Left cardiac atrium (tissue), 4 donors: Measurements from ENCODE around the gene CYP27A1. TPM values are rescaled to one million over a fixed set of nuclear protein-coding genes. Genes with fewer than 3 reads are reported as not detected.
A peak's percentile ranks its signal among the peaks of the same experiment; 100 is the strongest.
"Not testable (repeated sequence)": the region's sequence is repeated elsewhere in the genome, so short reads cannot be mapped to it uniquely, and the experiment has no call there.

Experiments used
- ATAC-seq, 2 donors: fragments of 200-7000 bp; cut with Tn5 transposase; one replicate each; pipeline ENCODE4 v1.9.1; 2020; ENCODE audit warnings: mild to moderate bottlenecking in 2 of 2, moderate library complexity in 2 of 2
- DNase-seq: peaks from one replicate; pipeline ENCODE4 v3.0.0-alpha.2; 2020
- intact Hi-C, 2 donors: fragments of 100-400 bp; cut with DNase I; formaldehyde crosslinking; loops; one replicate each; pipeline versions ENCODE4 v1.14.1 to v1.15.1; 2022 to 2023
- total RNA-seq, 2 donors: library from RNA; stranded (reverse); fragmentation: NEBNext Ultra II Directional; extraction: Animal tissue kit (Norgen Biotek cat#: 25700); gene quantifications; one replicate each; pipeline ENCODE4 v1.2.1, GENCODE V29; 2021
- donor health status: DM: no; HTN: yes; CAD: no.
- donor health status: DM: no; HTN: yes; CAD: no; lungs with severe emphysema.
- donor health status: DM: yes; HTN: yes; CAD: no.
- donor health status: Dilated cardiomyopathy.

Gene CYP27A1
- total RNA-seq, 2 donors from 2014 or later = 13.8 to 17.4 TPM

- DNase-seq (no peak), ATAC-seq (peak in 1 of 2 donors; percentile 21)
- intact Hi-C loops = no loop called here
These were observed 25.2 kb upstream of the CYP27A1 start for GRCh38 chr2:218756599-218757377.

- no peak for ATAC-seq
- DNase-seq = no peak
- intact Hi-C loops = no loop called here
These were observed 20.2 kb upstream of the CYP27A1 start for GRCh38 chr2:218761795-218762194.

DNA sequence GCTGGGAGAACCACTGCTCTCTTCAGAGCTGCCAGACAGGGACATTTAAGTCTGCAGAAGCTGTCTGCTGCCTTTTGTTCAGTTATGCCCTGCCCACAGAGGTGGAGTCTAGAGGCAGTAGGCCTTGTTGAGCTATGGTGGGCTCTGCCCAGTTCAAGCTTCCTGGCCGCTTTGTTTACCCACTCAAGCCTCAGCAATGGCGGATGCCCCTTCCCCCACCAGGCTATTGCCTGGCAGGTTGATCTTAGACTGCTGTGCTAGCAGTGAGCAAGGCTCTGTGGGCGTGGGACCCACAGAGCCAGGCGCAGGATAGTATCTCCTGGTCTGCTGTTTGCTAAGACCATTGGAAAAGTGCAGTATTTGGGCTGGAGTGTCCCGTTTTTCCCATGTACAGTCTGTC lies 9.2 kb upstream of the CYP27A1 start:
- ATAC-seq, intact Hi-C loops, DNase-seq: not testable (repeated sequence)

- ATAC-seq (no peak), DNase-seq (no peak)
- intact Hi-C loops = no loop called here
These were observed 8.1 kb upstream of the CYP27A1 start for GRCh38 chr2:218773881-218774280.

DNA sequence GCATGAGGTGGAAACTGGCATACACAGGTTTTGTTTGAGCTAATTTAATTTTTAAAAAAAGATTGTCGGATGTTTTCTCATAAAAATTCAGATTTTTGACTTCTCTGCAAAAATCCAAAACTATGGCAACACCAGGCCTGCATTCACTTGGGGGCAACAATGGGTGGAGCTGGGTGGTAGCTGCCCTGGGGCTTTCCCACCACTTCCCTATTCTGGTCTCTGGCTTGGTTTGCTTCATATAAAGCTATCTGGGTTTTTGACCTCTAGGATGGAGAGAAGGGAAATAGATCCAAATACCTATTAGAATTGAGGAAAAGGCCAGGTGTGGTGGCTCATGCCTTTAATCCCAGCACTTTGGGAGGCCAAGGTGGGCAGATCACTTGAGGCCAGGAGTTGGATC lies 5.5 kb upstream of the CYP27A1 start:
- intact Hi-C loops = no loop called here
- ATAC-seq (no peak), DNase-seq (no peak)

- intact Hi-C loops = no loop called here
- ATAC-seq = no peak
- no peak for DNase-seq
These were observed 4.5 kb upstream of the CYP27A1 start for GRCh38 chr2:218777276-218777990.

DNA sequence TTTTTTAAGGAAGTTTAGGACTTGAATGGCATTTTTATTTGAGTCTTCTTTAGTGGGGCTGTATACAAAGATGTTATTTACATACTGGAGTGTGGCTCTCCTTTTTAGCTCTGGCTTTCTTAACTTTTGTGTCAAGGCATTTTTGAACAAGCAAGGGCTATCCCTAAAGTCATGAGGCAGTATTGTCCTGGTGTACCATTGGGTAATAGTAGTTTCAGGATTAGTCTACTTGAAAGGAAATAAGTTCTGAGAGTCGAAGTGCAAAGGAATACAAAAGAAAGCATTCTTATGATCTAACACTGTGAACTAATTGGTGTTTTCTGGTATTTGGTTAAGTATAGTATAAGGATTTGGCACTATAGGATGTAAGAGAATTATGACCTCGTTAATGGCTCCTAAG lies 1.9 kb upstream of the CYP27A1 start:
- ATAC-seq = no peak
- intact Hi-C loops = no loop called here
- no peak for DNase-seq

- intact Hi-C loops = no loop called here
- DNase-seq (no peak), ATAC-seq (peak in 1 of 2 donors; percentile 36)
These were observed 876 bp upstream of the CYP27A1 start for GRCh38 chr2:218780851-218781690.

- intact Hi-C loops = no loop called here
- DNase-seq = no peak
- peak; percentile 36 to 45 for ATAC-seq
These were observed 539 bp downstream of the CYP27A1 start for GRCh38 chr2:218782528-218782844.

DNA sequence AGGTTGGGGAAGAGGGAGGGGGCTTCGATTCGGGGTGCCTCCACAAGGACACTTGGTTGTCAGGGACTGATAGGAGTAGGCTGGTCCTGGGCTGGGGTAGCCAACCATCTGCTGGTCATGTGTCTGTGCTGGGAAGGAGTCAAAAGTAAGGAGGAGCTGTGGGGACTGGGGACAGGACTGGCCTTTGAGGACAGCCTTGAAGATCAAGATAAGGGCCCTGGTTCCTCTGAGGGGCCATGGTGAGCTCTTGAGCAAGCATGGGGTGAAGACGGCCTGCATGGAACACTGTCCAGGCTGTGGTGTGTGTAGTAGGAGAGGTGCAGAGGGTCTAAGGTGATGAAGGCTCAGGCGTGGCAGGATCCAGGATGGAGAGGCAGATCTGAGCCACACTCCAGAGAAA lies 1.7 kb downstream of the CYP27A1 start:
- intact Hi-C loops = no loop called here
- no peak for DNase-seq

GRCh38 chr2:218785103-218785502 lies 3.2 kb downstream of the CYP27A1 start:
- no peak for ATAC-seq
- no peak for DNase-seq
- intact Hi-C loops = no loop called here

More for the DNA sequence above, 1.7 kb downstream of the CYP27A1 start:
- ATAC-seq = no peak

- DNase-seq (no peak), ATAC-seq (no peak)
- intact Hi-C loops = no loop called here
These were observed 4.2 kb downstream of the CYP27A1 start for GRCh38 chr2:218786133-218786532.

DNA sequence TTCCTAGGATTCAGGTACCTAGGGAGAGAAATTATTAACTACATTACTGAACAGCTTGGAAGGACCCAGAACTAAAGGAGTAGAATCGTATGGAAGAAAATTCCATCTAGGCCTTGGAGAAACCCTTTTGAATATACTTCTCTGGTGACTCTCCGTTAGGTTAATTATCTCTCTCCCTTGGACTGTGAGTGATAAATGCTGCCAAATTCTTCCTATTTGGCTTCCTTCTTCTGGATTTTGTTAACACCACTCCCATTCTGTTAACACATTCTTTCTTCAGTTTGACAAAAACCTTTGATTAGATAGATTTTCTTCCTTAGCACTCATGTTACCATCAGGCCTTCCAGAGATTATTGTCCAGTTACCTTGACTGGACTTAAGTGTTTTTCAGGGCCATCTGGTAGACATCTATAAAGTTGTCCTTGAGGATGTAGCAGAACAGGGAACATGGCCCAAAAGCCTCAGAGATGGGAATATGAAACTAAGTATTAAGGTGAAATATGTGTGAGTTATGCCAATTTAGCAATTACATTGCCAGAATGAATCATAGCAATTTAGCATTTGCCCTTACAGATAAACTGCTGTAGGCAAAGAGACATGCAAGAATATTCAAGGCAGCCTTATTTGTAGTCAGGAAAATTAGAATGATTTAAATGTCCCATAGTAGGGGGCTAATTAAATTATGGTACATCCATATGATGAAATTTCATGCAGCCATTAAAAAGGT lies 6.7 kb downstream of the CYP27A1 start:
- intact Hi-C loops = no loop called here
- ATAC-seq (peak; percentile 27 to 81), DNase-seq (no peak)

- DNase-seq (no peak), ATAC-seq (no peak)
- intact Hi-C loops = no loop called here
These were observed 10.5 kb downstream of the CYP27A1 start for GRCh38 chr2:218792433-218792832.

DNA sequence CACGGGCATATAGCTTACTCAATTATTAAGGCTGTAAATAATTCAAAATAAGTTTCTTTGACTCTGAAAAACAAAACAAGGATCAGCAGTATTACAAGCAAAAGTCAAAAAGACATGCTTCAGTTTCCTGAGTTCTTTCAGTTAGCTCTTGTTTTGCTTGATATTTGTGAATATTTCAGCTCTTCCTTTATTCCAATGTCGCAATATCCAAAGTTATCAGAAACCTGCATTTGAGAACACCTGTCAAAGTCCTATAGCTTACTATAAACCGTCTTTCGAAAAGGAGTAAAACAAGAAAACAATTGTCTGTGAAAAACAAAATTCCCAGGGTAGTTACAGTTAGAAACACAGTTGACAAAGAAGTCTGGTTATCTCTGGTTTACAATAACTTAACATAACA lies 14.7 kb downstream of the CYP27A1 start:
- ATAC-seq (no peak), DNase-seq (no peak)
- intact Hi-C loops = no loop called here

- no peak for DNase-seq
- ATAC-seq = no peak
- intact Hi-C loops = no loop called here
These were observed 17.0 kb downstream of the CYP27A1 start for GRCh38 chr2:218798767-218799504.

DNA sequence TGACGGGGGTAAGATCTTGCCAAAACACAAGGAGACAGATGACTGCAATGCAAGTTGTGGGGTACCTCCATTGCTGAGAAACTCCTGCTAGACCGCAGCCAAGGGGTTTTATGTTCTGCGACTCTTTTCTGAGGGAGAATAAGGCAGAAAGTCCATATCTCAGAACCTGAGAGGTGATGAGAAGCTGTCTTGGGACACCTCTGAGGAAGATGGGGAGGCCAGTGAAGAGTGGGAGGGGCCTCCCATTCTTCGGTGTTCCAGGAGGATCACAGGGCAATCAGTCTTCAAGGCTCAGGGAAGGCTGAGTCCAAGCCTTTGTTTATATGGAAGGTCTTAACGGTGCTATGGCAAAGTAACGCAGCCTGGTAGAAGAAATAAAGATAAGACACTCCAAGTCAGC lies 18.0 kb downstream of the CYP27A1 start:
- intact Hi-C loops = no loop called here
- no peak for DNase-seq

DNA sequence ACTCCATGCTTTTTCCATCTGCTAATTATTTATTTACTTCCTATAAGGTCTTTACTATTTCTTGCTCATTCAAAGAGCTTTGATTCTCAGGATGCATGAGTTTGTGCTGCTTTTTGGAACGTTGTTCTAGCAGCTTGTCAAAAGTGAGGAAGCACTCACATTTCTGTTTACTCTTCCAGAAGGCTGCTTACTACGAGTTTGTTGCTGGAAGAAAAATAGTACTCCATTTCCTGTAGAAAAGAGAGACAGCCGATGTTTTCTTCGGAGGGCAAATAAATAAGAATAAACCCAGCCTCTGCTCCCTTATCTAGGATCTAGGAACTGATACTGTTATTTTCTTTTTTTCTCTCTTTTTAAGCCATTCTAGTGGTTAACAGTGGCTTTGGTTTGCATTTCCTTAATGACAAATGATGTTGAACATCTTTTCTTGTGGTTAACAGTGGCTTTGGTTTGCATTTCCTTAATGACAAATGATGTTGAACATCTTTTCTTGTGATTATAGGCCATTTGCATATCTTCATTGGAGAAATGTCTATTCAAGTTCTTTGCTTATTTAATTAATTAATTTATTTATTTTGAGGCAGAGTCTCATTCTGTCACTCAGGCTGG lies 20.5 kb downstream of the CYP27A1 start:
- DNase-seq (no peak), ATAC-seq (no peak)
- intact Hi-C loops = no loop called here

More for the DNA sequence above, 18.0 kb downstream of the CYP27A1 start:
- ATAC-seq = peak in 1 of 2 donors; percentile 35
